ENCODE data around the gene LRMDA.

Gene LRMDA

GRCh38 chr10:76557366-76557765, 1125.9 kb downstream of the LRMDA start:
- no peak for TF ChIP-seq CTCF (conservative IDR thresholded peaks at IDR 0.05; ENCODE audit: low read length)
- DNase-seq (ENCODE audit: low read depth) = no peak
- no peak overlapping the region for H3K4me3 ChIP-seq (ENCODE audit: low read length)

GRCh38 chr10:76558586-76558985, 1127.2 kb downstream of the LRMDA start:
- H3K4me3 ChIP-seq (ENCODE audit: low read length) = no peak overlapping the region
- DNase-seq (ENCODE audit: low read depth) = peak; percentile 92
- TF ChIP-seq CTCF (conservative IDR thresholded peaks at IDR 0.05; ENCODE audit: low read length) = no peak

- no peak for TF ChIP-seq CTCF (conservative IDR thresholded peaks at IDR 0.05; ENCODE audit: low read length)
- peak; percentile 93 for DNase-seq (ENCODE audit: low read depth)
- H3K4me3 ChIP-seq (ENCODE audit: low read length) = no peak overlapping the region
Measured at GRCh38 chr10:76558996-76559891, 1127.8 kb downstream of the LRMDA start.

- peak; percentile 34 for DNase-seq (ENCODE audit: low read depth)
- TF ChIP-seq CTCF (conservative IDR thresholded peaks at IDR 0.05; ENCODE audit: low read length) = no peak
- H3K4me3 ChIP-seq (ENCODE audit: low read length) = no peak overlapping the region
Measured at GRCh38 chr10:76559892-76560220, 1128.4 kb downstream of the LRMDA start.

GRCh38 chr10:76560338-76560737, 1128.9 kb downstream of the LRMDA start:
- no peak for DNase-seq (ENCODE audit: low read depth)

GRCh38 chr10:76563286-76563685, 1131.9 kb downstream of the LRMDA start:
- H3K4me3 ChIP-seq (ENCODE audit: low read length) = no peak overlapping the region
- TF ChIP-seq CTCF (conservative IDR thresholded peaks at IDR 0.05; ENCODE audit: low read length) = no peak
- DNase-seq (ENCODE audit: low read depth) = no peak

More at GRCh38 chr10:76560338-76560737, 1128.9 kb downstream of the LRMDA start:
- TF ChIP-seq CTCF (conservative IDR thresholded peaks at IDR 0.05; ENCODE audit: low read length) = no peak
- H3K4me3 ChIP-seq (ENCODE audit: low read length) = no peak overlapping the region

- H3K4me3 ChIP-seq (ENCODE audit: low read length) = no peak overlapping the region
- no peak for TF ChIP-seq CTCF (conservative IDR thresholded peaks at IDR 0.05; ENCODE audit: low read length)
- no peak for DNase-seq (ENCODE audit: low read depth)
Measured at GRCh38 chr10:76572021-76572420, 1140.6 kb downstream of the LRMDA start.

All from AG10803 (cell line).